Hepatocyte (in vitro differentiated cells): Measurements from ENCODE around the gene HOXD1. TPM values are rescaled to one million over a fixed set of nuclear protein-coding genes. Genes with fewer than 3 reads are reported as not detected.

Experiments
- DNase-seq: peaks from one replicate; pipeline ENCODE4 v3.0.0-alpha.2; 2016; ENCODE audit warnings: low spot score
- H2AFZ ChIP-seq: fragments of 200-600 bp; sonication (generic); 2 replicates; pipeline ENCODE4 v1.6.0; 2016; ENCODE audit warnings: antibody characterized with exemption, mild to moderate bottlenecking
- H3K27ac ChIP-seq: fragments of 200-600 bp; sonication (generic); 2 replicates; pipeline ENCODE4 v1.5.1; 2016; ENCODE audit warnings: mild to moderate bottlenecking
- H3K27me3 ChIP-seq: fragments of 200-600 bp; sonication (generic); 2 replicates; pipeline ENCODE4 v1.6.1; 2016
- H3K36me3 ChIP-seq: fragments of 200-600 bp; sonication (generic); replicated peaks from 2 replicates; pipeline ENCODE4 v1.5.1; 2016; ENCODE audit warnings: low read depth; ENCODE audit not compliant: insufficient read depth
- H3K4me1 ChIP-seq: fragments of 200-600 bp; sonication (generic); 2 replicates; pipeline ENCODE4 v1.5.1; 2016; ENCODE audit warnings: mild to moderate bottlenecking, moderate library complexity; ENCODE audit not compliant: insufficient read depth
- H3K4me2 ChIP-seq: fragments of 200-600 bp; sonication (generic); 2 replicates; pipeline ENCODE4 v1.6.0; 2016
- H3K4me3 ChIP-seq: fragments of 200-600 bp; sonication (generic); 2 replicates; pipeline ENCODE4 v1.5.1; 2016; ENCODE audit warnings: mild to moderate bottlenecking
- H3K79me2 ChIP-seq: fragments of 200-600 bp; sonication (generic); 2 replicates; pipeline ENCODE4 v1.6.0; 2017; ENCODE audit warnings: mild to moderate bottlenecking
- H3K9me2 ChIP-seq: fragments of 200-600 bp; sonication (generic); replicated peaks from 2 replicates; pipeline ENCODE4 v1.6.0; 2017; ENCODE audit warnings: mild to moderate bottlenecking; ENCODE audit not compliant: insufficient read depth
- H3K9me3 ChIP-seq: fragments of 200-600 bp; sonication (generic); 2 replicates; pipeline ENCODE4 v1.5.1; 2016; ENCODE audit warnings: low read depth, mild to moderate bottlenecking
- H4K20me1 ChIP-seq: fragments of 200-600 bp; sonication (generic); 2 replicates; pipeline ENCODE4 v1.6.0; 2016; ENCODE audit warnings: mild to moderate bottlenecking; ENCODE audit not compliant: insufficient read depth, poor library complexity, severe bottlenecking
- EZH2 ChIP-seq: fragments of 200-600 bp; sonication (generic); IDR thresholded peaks from 2 replicates; pipeline ENCODE4 v1.6.1; 2016; ENCODE audit warnings: antibody characterized with exemption, mild to moderate bottlenecking, borderline replicate concordance
- EZH2phosphoT487 ChIP-seq: fragments of 200-600 bp; sonication (generic); IDR thresholded peaks from one replicate; pipeline ENCODE4 v1.6.1; 2018; ENCODE audit warnings: antibody characterized with exemption, mild to moderate bottlenecking, low read depth, moderate library complexity; ENCODE audit not compliant: unreplicated experiment, severe bottlenecking
- WGBS: methylation state at CpG from one replicate; pipeline ENCODE4 v1.1.6; 2016; ENCODE audit warnings: low lambda C conversion rate; ENCODE audit errors: missing lambda C conversion rate; 5-methylcytosine and 5-hydroxymethylcytosine counted together
- polyA plus RNA-seq: library from polyadenylated mRNA; unstranded; fragments of >200 nt; fragmentation: Nextera tagmentation; extraction: Ambion mirVana; gene quantifications from 2 replicates; pipeline ENCODE4 v1.2.1, GENCODE V29; 2016
- total RNA-seq: library from RNA; depleted of rRNA; stranded (reverse); fragments of >200 nt; gene quantifications from 2 replicates; pipeline ENCODE4 v1.2.3, GENCODE V29; 2014
- TF ChIP-seq, protein P1 (sequence below): fragments of 200-600 bp; sonication (generic); IDR thresholded peaks from 2 replicates; pipeline ENCODE4 v1.5.1; 2016; ENCODE audit warnings: antibody characterized with exemption, mild to moderate bottlenecking; ENCODE audit not compliant: poor library complexity

Gene HOXD1
- total and polyA plus RNA-seq, 2 experiments from 2014 or later = not detected

GRCh38 chr2:176170602-176171305 lies 17.7 kb upstream of the HOXD1 start:
- H3K36me3 ChIP-seq = no peaks in the 10 kb centered on the region
- no peaks in the 10 kb centered on the region for H3K9me2 ChIP-seq
- H3K27me3 ChIP-seq = peaks cover 100% of the 10 kb centered on the region
- H2AFZ ChIP-seq = no peak overlapping the region
- H3K9me3 ChIP-seq = no peaks in the 10 kb centered on the region
- WGBS = 75% methylated on average over 1 of the region's 1 CpG
- H3K4me3 ChIP-seq = no peak overlapping the region
- H3K4me1 ChIP-seq = peaks cover 8% of the 10 kb centered on the region
- no peak overlapping the region for H3K27ac ChIP-seq
- DNase-seq = no peak
- no peaks in the 10 kb centered on the region for H4K20me1 ChIP-seq
- no peaks in the 10 kb centered on the region for H3K79me2 ChIP-seq
- no peak overlapping the region for H3K4me2 ChIP-seq
- TF ChIP-seq EZH2phosphoT487 = no peak
- no peak for TF ChIP-seq EZH2
- TF ChIP-seq, protein P1, sequence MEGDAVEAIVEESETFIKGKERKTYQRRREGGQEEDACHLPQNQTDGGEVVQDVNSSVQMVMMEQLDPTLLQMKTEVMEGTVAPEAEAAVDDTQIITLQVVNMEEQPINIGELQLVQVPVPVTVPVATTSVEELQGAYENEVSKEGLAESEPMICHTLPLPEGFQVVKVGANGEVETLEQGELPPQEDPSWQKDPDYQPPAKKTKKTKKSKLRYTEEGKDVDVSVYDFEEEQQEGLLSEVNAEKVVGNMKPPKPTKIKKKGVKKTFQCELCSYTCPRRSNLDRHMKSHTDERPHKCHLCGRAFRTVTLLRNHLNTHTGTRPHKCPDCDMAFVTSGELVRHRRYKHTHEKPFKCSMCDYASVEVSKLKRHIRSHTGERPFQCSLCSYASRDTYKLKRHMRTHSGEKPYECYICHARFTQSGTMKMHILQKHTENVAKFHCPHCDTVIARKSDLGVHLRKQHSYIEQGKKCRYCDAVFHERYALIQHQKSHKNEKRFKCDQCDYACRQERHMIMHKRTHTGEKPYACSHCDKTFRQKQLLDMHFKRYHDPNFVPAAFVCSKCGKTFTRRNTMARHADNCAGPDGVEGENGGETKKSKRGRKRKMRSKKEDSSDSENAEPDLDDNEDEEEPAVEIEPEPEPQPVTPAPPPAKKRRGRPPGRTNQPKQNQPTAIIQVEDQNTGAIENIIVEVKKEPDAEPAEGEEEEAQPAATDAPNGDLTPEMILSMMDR = no peak

DNA sequence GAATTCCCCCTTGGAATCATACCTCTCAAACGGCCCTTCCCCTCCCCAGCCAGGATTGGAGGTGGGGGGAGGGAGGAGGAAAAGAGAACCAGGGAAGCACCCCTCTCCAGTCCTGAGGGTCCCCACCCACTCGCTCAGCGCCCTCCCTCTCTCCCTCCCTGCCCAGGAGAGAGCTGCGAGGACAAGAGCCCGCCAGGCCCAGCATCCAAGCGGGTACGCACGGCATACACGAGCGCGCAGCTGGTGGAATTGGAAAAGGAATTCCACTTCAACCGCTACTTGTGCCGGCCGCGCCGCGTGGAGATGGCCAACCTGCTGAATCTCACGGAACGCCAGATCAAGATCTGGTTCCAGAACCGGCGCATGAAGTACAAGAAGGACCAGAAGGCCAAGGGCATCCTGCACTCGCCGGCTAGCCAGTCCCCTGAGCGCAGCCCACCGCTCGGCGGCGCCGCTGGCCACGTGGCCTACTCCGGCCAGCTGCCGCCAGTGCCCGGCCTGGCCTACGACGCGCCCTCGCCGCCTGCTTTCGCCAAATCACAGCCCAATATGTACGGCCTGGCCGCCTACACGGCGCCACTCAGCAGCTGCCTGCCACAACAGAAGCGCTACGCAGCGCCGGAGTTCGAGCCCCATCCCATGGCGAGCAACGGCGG lies 17.0 kb upstream of the HOXD1 start:
- TF ChIP-seq EZH2 (no peak), EZH2phosphoT487 (no peak)
- TF ChIP-seq, protein P1 = no peak
- Histone ChIP-seq H3K4me2 (peak overlapping the region; percentile 65), H3K4me1 (peaks cover 8% of the 10 kb centered on the region), H3K9me3 (no peaks in the 10 kb centered on the region), H4K20me1 (no peaks in the 10 kb centered on the region), H3K36me3 (no peaks in the 10 kb centered on the region), H3K9me2 (no peaks in the 10 kb centered on the region), H3K4me3 (no peak overlapping the region), H2AFZ (peak overlapping the region; percentile 26), H3K27ac (no peak overlapping the region), H3K27me3 (peaks cover 100% of the 10 kb centered on the region), H3K79me2 (no peaks in the 10 kb centered on the region)
- WGBS = 12% methylated on average over 44 of the region's 51 CpGs
- no peak for DNase-seq

- H2AFZ ChIP-seq = peak overlapping the region; percentile 26
- H3K9me2 ChIP-seq = no peaks in the 10 kb centered on the region
- DNase-seq = no peak
- TF ChIP-seq EZH2phosphoT487 (no peak), EZH2 (peak; percentile 100)
- TF ChIP-seq, protein P1 = no peak
- H3K27ac ChIP-seq = no peak overlapping the region
- peaks cover 100% of the 10 kb centered on the region for H3K27me3 ChIP-seq
- H4K20me1 ChIP-seq = no peaks in the 10 kb centered on the region
- no peak overlapping the region for H3K4me3 ChIP-seq
- no peaks in the 10 kb centered on the region for H3K9me3 ChIP-seq
- peaks cover 8% of the 10 kb centered on the region for H3K4me1 ChIP-seq
- H3K79me2 ChIP-seq = no peaks in the 10 kb centered on the region
- peak overlapping the region; percentile 65 for H3K4me2 ChIP-seq
- no peaks in the 10 kb centered on the region for H3K36me3 ChIP-seq
- WGBS = 13% methylated on average over 60 of the region's 60 CpGs
Measured at GRCh38 chr2:176172007-176172894, 16.2 kb upstream of the HOXD1 start.
